Activated T-cell treated with anti-CD3 and anti-CD28 coated beads, Interleukin-2, amount 50 U/mL, for 4 hours (primary cell): ENCODE measurements around the gene SLC22A5. TPM values are rescaled to one million over a fixed set of nuclear protein-coding genes. Genes with fewer than 3 reads are reported as not detected.

Experiments
- ATAC-seq, 2 donors: fragments of 200-7000 bp; cut with Tn5 transposase; one replicate each; pipeline ENCODE4 v1.10.0; 2021
- DNase-seq: peaks from one replicate; pipeline ENCODE4 v3.0.0-alpha.2; 2020
- H3K27me3 Mint-ChIP-seq: one replicate; pipeline ENCODE4 v1.8.0; 2021; ENCODE audit warnings: low read depth, mixed read lengths
- H3K36me3 Mint-ChIP-seq: one replicate; pipeline ENCODE4 v1.8.0; 2022; ENCODE audit warnings: mixed read lengths; ENCODE audit not compliant: insufficient read depth
- H3K4me1 Mint-ChIP-seq: one replicate; pipeline ENCODE4 v1.8.0; 2021; ENCODE audit warnings: low read depth, mixed read lengths
- H3K4me3 Mint-ChIP-seq: one replicate; pipeline ENCODE4 v1.8.0; 2021; ENCODE audit warnings: mild to moderate bottlenecking, moderate library complexity, mixed read lengths
- H3K9me3 Mint-ChIP-seq: one replicate; pipeline ENCODE4 v1.8.0; 2021; ENCODE audit warnings: mixed read lengths
- total RNA-seq, 3 donors: library from RNA; stranded (reverse); gene quantifications; one replicate each; pipeline ENCODE4 v1.2.1, GENCODE V29; 2021

The SLC22A5 gene
- 1 to 10 TPM; 4.4 to 6.3 (median 5.7) TPM for total RNA-seq

DNA sequence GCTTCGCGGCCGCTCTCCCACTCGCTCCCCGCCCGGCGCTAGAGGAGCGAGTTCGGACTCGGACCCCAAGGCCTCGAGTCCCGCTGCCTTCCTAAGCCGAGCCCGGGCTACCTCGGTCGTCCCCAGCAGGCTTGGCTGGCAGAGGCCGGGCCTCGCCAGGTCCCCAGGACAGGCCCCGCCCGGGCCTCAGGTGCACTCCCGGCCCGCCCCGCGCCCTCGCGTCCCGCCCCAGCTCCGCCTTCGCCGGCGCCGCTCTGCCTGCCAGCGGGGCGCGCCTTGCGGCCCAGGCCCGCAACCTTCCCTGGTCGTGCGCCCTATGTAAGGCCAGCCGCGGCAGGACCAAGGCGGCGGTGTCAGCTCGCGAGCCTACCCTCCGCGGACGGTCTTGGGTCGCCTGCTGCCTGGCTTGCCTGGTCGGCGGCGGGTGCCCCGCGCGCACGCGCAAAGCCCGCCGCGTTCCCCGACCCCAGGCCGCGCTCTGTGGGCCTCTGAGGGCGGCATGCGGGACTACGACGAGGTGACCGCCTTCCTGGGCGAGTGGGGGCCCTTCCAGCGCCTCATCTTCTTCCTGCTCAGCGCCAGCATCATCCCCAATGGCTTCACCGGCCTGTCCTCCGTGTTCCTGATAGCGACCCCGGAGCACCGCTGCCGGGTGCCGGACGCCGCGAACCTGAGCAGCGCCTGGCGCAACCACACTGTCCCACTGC lies at the start of gene SLC22A5:
Gene SLC22A5 (plus strand): TSS at position 237 of the 707 bp plus-strand sequence. CDS start 263 bp downstream, at position 500.
- peaks cover 28% of the 10 kb centered on the region for H3K4me1 Mint-ChIP-seq
- H3K36me3 Mint-ChIP-seq, result peaks cover under 1% of the 10 kb centered on the region
- H3K27me3 Mint-ChIP-seq, result no peaks in the 10 kb centered on the region
- H3K9me3 Mint-ChIP-seq, result no peaks in the 10 kb centered on the region
- peak within 1 kb of the TSS; percentile 73 for H3K4me3 Mint-ChIP-seq
- peak; percentile 61 for DNase-seq
- peak; percentile 95 to 96 for ATAC-seq

- Mint-ChIP-seq H3K9me3 (no peaks in the 10 kb centered on the region), H3K36me3 (peaks cover 11% of the 10 kb centered on the region), H3K4me1 (no peaks in the 10 kb centered on the region), H3K4me3 (no peak overlapping the region), H3K27me3 (no peaks in the 10 kb centered on the region)
- DNase-seq (no peak), ATAC-seq (no peak)
Measured at GRCh38 chr5:132319975-132320374, 49.5 kb upstream of the SLC22A5 start.

DNA sequence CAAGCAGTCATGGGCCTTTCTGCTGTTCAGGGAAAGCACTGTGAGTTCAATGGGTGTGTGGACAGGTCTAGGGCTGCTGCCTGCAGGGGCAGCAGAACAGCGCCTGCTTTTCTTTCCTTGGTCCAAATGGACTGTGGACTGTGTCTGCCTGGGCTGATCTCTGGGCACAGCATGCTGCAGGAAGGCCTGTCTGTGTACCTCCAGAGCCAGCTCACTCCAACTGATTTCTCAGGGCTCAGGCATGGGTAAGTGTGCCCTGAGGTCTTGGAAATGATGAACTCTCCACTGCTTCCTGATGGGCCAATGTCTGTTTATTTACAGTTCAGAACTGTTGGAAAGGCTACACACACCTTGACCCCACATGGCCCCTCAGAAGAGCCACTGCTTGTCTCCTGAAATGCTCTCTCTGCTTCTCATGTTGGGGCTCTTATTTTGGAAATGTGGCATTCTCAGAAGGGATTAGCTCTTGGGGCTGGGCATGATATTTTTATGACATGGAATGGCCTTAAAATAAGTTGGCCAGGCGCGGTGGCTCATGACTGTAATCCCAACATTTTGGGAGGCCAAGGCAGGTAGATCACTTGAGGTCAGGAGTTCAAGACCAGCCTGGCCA lies 48.3 kb upstream of the SLC22A5 start:
- H3K4me1 Mint-ChIP-seq, result no peaks in the 10 kb centered on the region
- no peaks in the 10 kb centered on the region for H3K9me3 Mint-ChIP-seq
- ATAC-seq (no peak), DNase-seq (no peak)
- H3K4me3 Mint-ChIP-seq, result no peak overlapping the region
- H3K36me3 Mint-ChIP-seq, result peaks cover 10% of the 10 kb centered on the region
- no peaks in the 10 kb centered on the region for H3K27me3 Mint-ChIP-seq

DNA sequence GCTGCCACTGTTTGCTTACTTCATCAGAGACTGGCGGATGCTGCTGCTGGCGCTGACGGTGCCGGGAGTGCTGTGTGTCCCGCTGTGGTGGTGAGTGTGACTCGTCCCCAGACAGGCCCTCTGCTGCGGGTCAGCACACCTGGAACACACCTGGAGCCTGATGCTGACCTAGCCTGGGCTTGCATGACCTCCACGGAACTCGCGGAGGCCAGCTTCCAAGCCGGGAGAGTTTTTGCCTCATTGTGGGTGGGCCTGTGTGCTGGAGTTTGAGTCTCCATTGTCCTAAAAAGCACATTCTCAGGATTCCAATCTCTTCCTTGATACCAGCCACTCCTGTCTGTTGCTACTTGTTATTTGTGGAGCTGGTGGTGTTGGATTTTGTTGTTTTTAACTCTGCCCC lies 47.2 kb upstream of the SLC22A5 start:
- Mint-ChIP-seq H3K4me1 (no peaks in the 10 kb centered on the region), H3K4me3 (no peak overlapping the region), H3K27me3 (no peaks in the 10 kb centered on the region), H3K36me3 (peaks cover 7% of the 10 kb centered on the region), H3K9me3 (no peaks in the 10 kb centered on the region)
- ATAC-seq (no peak), DNase-seq (no peak)

GRCh38 chr5:132323202-132323601 lies 46.3 kb upstream of the SLC22A5 start:
- Mint-ChIP-seq H3K9me3 (no peaks in the 10 kb centered on the region), H3K4me1 (no peaks in the 10 kb centered on the region), H3K36me3 (peaks cover 7% of the 10 kb centered on the region), H3K4me3 (no peak overlapping the region), H3K27me3 (no peaks in the 10 kb centered on the region)
- ATAC-seq, result no peak
- no peak for DNase-seq

- ATAC-seq (no peak), DNase-seq (no peak)
- no peaks in the 10 kb centered on the region for H3K9me3 Mint-ChIP-seq
- peaks cover 7% of the 10 kb centered on the region for H3K36me3 Mint-ChIP-seq
- no peaks in the 10 kb centered on the region for H3K27me3 Mint-ChIP-seq
- no peaks in the 10 kb centered on the region for H3K4me1 Mint-ChIP-seq
- no peak overlapping the region for H3K4me3 Mint-ChIP-seq
Measured at GRCh38 chr5:132325691-132326090, 43.8 kb upstream of the SLC22A5 start.

DNA sequence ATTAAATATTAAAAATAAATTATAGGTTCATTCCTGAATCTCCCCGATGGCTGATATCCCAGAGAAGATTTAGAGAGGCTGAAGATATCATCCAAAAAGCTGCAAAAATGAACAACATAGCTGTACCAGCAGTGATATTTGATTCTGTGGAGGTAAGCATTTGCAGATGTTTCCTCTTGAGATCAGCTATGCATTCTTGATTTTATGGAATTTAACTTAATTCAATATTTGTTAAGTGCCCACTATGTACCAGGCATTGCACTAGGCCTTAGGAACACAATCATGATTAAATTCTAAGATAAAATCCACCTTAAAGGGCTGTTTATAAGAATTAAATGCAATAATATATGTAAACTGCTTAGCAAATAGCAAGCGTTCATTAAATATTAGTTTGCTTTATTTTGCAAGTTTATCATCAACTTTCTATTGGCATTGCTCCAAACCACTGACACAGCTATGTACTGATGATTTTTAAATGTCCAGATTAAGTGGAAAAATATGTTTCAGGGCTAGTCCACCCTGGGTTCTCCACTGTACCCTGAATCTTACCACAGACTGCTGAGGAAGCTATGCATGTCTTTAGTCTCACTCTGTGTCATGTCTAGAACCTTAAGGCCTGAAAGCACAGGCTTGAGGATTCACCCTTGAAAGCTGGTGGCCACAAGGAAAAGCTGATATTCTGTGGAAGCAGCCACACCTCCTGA lies 42.1 kb upstream of the SLC22A5 start:
- H3K4me3 Mint-ChIP-seq, result no peak overlapping the region
- no peaks in the 10 kb centered on the region for H3K4me1 Mint-ChIP-seq
- DNase-seq (no peak), ATAC-seq (no peak)
- H3K36me3 Mint-ChIP-seq, result peaks cover 11% of the 10 kb centered on the region
- H3K27me3 Mint-ChIP-seq, result no peaks in the 10 kb centered on the region
- H3K9me3 Mint-ChIP-seq, result no peaks in the 10 kb centered on the region

DNA sequence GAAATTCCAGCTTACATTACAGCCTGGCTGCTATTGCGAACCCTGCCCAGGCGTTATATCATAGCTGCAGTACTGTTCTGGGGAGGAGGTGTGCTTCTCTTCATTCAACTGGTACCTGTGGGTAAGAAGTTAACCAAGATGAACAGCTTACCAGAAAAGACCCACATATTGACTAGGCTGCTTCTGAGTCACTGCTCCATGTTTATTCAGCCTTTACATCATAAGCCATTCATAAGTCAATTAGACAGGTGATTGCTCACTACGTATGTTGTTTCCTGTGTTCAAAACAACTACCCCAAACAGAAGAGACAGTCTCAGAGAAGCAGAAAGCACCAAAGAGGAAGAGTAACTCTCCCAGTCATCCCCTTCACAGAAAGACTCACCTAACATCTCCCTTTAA lies 34.7 kb upstream of the SLC22A5 start:
- ATAC-seq (peak; percentile 75 to 84), DNase-seq (no peak)
- H3K36me3 Mint-ChIP-seq, result peaks cover 10% of the 10 kb centered on the region
- H3K4me3 Mint-ChIP-seq, result no peak overlapping the region
- no peaks in the 10 kb centered on the region for H3K27me3 Mint-ChIP-seq
- peaks cover 5% of the 10 kb centered on the region for H3K4me1 Mint-ChIP-seq
- H3K9me3 Mint-ChIP-seq, result no peaks in the 10 kb centered on the region

DNA sequence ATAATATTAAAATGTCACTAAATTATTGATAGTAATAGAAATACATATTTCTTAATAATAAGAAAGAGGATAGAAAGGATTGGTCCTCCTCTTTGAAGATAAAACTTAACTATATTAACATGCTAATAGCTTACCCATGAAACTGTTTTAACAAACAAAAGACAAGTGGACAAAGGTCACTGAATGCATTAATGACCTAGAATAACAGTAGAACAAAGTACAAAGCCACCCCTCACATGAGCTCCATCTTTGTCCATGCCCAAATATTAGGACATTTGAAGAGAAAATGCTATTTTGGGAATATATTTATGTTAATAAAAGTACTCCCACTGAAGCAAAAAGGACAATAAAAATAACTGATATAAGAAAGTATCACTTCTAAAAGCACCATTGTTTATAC lies 34.1 kb upstream of the SLC22A5 start:
- Mint-ChIP-seq H3K4me1 (peaks cover 5% of the 10 kb centered on the region), H3K9me3 (no peaks in the 10 kb centered on the region), H3K27me3 (no peaks in the 10 kb centered on the region), H3K36me3 (peaks cover 14% of the 10 kb centered on the region), H3K4me3 (no peak overlapping the region)
- no peak for DNase-seq
- no peak for ATAC-seq

DNA sequence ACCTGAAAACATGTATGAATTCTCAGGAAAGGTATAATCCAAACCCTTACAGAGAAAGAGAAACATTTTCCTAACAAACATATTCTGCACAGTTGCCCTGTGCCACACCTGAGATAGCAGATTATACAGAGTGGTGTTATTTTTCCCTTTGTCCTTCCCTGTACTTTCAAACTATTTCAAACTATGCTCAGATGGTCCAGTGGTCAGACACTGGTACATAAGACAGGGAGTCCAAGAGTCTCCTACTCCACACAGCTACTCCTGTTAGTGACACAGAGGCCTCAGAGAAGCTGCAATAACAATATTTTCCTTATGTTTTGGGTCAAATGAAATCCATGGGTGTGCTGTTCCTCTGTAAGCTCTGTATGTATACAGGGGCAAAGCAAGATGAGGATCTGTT lies 30.0 kb upstream of the SLC22A5 start:
- no peak overlapping the region for H3K4me3 Mint-ChIP-seq
- DNase-seq, result no peak
- H3K27me3 Mint-ChIP-seq, result no peaks in the 10 kb centered on the region
- H3K9me3 Mint-ChIP-seq, result no peaks in the 10 kb centered on the region
- peaks cover 5% of the 10 kb centered on the region for H3K4me1 Mint-ChIP-seq
- peaks cover 7% of the 10 kb centered on the region for H3K36me3 Mint-ChIP-seq
- ATAC-seq, result no peak

DNA sequence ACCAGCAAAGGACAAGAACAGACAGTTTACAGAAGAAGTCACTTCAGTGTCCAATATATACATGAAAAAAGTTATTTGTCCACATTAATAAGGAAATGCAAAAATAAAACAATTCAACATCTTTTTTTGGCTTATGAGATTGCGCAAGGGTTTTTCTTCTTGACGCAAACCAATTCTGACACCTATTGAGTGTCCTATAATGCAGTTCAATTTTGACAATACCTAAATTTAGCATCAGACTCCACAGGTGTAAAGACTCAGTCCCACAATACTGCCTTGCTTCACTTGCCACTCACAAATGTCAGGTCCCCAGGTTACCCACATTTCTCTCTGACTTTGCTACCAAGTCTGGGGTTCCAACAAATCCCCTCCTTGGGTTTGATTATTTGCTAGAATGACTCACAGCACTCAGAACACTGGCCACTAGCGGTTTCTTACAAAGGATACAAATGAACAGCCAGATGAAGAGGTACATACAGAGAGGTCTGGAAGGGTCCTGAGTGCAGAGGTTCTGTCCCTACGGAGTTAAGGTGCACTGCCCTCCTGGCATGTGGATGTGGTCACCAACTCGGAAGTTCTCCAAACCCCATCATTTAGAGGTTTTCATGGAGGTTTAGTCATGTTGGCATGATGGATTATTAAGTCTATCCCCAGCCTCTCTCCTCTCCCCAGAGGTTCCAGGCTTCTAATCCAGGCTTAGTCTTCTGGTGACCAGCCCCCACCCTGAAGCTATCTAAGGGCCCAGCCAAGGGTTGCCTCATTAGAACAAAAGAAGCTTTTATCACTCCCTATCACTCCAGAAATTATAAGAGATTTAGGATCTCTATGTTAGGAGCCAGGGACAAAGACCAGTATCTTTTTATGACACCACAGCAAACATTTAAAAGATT lies 27.0 kb upstream of the SLC22A5 start:
- H3K4me1 Mint-ChIP-seq, result no peaks in the 10 kb centered on the region
- ATAC-seq (no peak), DNase-seq (no peak)
- H3K27me3 Mint-ChIP-seq, result no peaks in the 10 kb centered on the region
- H3K9me3 Mint-ChIP-seq, result no peaks in the 10 kb centered on the region
- H3K36me3 Mint-ChIP-seq, result peaks cover 5% of the 10 kb centered on the region
- no peak overlapping the region for H3K4me3 Mint-ChIP-seq

DNA sequence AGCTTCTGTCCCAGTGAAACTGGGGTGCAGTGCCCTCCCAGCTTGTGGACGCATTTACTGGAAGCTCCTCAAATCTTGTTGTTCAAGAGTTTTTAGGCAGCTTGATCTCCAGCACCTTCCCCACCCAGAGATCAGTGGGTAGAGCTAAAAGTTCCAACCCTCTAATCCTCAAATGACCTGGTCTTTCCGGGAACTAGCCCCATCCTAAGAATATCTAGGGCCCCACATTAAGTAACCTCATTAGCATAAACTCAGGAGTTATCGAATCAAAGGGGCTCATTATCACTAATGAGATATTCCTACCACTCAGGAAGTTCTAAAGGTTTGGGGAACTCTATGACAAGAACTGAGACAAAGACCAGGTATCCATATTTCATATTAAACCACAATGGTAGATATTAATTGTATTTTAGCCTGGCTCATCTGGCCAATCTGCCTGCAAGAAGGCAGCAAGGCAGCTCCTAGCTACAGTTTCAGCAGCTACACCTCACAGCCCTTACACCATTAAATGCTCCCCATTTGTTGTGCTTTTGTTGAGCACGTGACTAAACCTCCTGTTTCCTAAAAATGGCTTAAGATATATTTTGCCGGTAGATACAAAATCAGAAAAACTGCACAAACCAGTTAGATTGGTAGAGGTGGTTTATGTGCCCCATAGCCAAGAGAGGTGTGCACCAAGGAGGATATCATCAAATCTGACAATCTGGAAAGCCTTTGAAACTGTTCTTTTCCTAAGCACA lies 24.6 kb upstream of the SLC22A5 start:
- no peaks in the 10 kb centered on the region for H3K9me3 Mint-ChIP-seq
- DNase-seq (no peak), ATAC-seq (no peak)
- peaks cover 13% of the 10 kb centered on the region for H3K36me3 Mint-ChIP-seq
- H3K4me3 Mint-ChIP-seq, result no peak overlapping the region
- H3K27me3 Mint-ChIP-seq, result no peaks in the 10 kb centered on the region
- no peaks in the 10 kb centered on the region for H3K4me1 Mint-ChIP-seq

DNA sequence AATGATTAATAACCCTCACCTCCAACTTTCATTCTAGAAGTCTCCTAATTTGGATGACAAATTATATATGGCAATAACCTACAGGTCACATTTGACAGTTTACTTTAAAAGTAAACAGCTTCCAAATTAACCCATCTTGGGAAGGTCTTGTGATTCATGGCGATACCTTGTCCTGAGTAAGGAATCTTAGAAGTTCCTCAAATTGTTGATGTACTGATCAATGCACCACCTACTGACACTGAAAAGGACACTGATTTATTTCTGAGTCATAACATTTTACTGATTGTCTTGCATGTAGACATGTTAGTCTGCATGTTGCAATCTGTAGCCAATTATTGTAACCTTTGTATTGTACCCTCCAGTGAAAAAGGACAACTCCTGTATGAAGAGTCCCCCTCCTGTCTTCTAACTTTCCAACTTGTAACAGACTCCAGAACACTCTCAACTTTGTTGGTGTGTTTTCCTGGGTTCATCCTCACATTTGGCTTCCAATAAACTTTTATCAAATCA lies 16.0 kb upstream of the SLC22A5 start:
- no peaks in the 10 kb centered on the region for H3K9me3 Mint-ChIP-seq
- H3K4me1 Mint-ChIP-seq, result no peaks in the 10 kb centered on the region
- peaks cover 29% of the 10 kb centered on the region for H3K36me3 Mint-ChIP-seq
- no peak overlapping the region for H3K4me3 Mint-ChIP-seq
- H3K27me3 Mint-ChIP-seq, result no peaks in the 10 kb centered on the region
- ATAC-seq (no peak), DNase-seq (no peak)
